ENCODE data around the gene ANKRD6. TPM values are rescaled to one million over a fixed set of nuclear protein-coding genes. Genes with fewer than 3 reads are reported as not detected.

Gene ANKRD6
- total RNA-seq, 2 experiments from 2014 or later: 2.4 to 7.0 TPM

- BruUV-seq (replicated peaks): no TSS peak
- no peak for TF ChIP-seq CTCF (conservative IDR thresholded peaks at IDR 0.05; ENCODE audit: low read length)
- no peak for TF ChIP-seq EZH2phosphoT487 (IDR thresholded peaks at IDR 0.05; ENCODE audit: borderline replicate concordance, low read depth, low read length)
- no peaks in the 10 kb centered on the region for H3K9me2 ChIP-seq (ENCODE audit: insufficient read depth, low read length)
- no peaks in the 10 kb centered on the region for H4K20me1 ChIP-seq (ENCODE audit: insufficient read depth, low read length)
- no peaks in the 10 kb centered on the region for H3K79me2 ChIP-seq (ENCODE audit: insufficient read depth, low read depth, low read length)
- H3K27ac ChIP-seq (ENCODE audit: low read depth, low read length, poor library complexity, severe bottlenecking): no peak overlapping the region
- H2AFZ ChIP-seq (ENCODE audit: low read length): no peak overlapping the region
- H3K4me1 ChIP-seq (ENCODE audit: insufficient read depth, low read length, poor library complexity, severe bottlenecking): no peaks in the 10 kb centered on the region
- ChIA-PET POLR2A (interaction anchor here (0.6 to 0.8 kb wide), 2 partner anchors 9 to 43 kb away, joined by 3 to 4 read pairs; no protein-coding TSS in a partner anchor), CTCF (ENCODE audit: unreplicated experiment) (interaction anchor here (0.6 kb wide), 1 partner anchor 19 kb away, joined by 3 read pairs; no protein-coding TSS in a partner anchor)
- H3K9me3 ChIP-seq (ENCODE audit: low read length): no peaks in the 10 kb centered on the region
- DNase-seq (ENCODE audit: low spot score): no peak
- no peaks in the 10 kb centered on the region for H3K36me3 ChIP-seq (ENCODE audit: insufficient read depth, low read length)
- no peak overlapping the region for H3K4me3 ChIP-seq (ENCODE audit: low read depth, low read length, poor library complexity, severe bottlenecking)
- intact Hi-C loops (cut with micrococcal nuclease; ENCODE audit: unreplicated experiment): no loop called here
- no peak overlapping the region for H3K4me2 ChIP-seq (ENCODE audit: low read length)
Observed at GRCh38 chr6:89584539-89584938, 151.6 kb downstream of the ANKRD6 start.

GRCh38 chr6:89585154-89585553, 152.2 kb downstream of the ANKRD6 start:
- intact Hi-C loops (cut with micrococcal nuclease; ENCODE audit: unreplicated experiment): no loop called here
- CTCF ChIA-PET (ENCODE audit: unreplicated experiment): interaction anchor here (0.6 kb wide), 1 partner anchor 18 kb away, joined by 3 read pairs; no protein-coding TSS in a partner anchor
- TF ChIP-seq CTCF (conservative IDR thresholded peaks at IDR 0.05; ENCODE audit: low read length) (no peak), EZH2phosphoT487 (IDR thresholded peaks at IDR 0.05; ENCODE audit: borderline replicate concordance, low read depth, low read length) (no peak)
- BruUV-seq (replicated peaks): no TSS peak
- no peaks in the 10 kb centered on the region for H3K4me1 ChIP-seq (ENCODE audit: insufficient read depth, low read length, poor library complexity, severe bottlenecking)
- H3K9me2 ChIP-seq (ENCODE audit: insufficient read depth, low read length): no peaks in the 10 kb centered on the region
- no peaks in the 10 kb centered on the region for H4K20me1 ChIP-seq (ENCODE audit: insufficient read depth, low read length)
- H2AFZ ChIP-seq (ENCODE audit: low read length): no peak overlapping the region
- POLR2A ChIA-PET: interaction anchor here (0.8 to 1.2 kb wide), 2 partner anchors 8 to 62 kb away, joined by 3 to 4 read pairs; no protein-coding TSS in a partner anchor
- no peak overlapping the region for H3K4me3 ChIP-seq (ENCODE audit: low read depth, low read length, poor library complexity, severe bottlenecking)
- H3K36me3 ChIP-seq (ENCODE audit: insufficient read depth, low read length): no peaks in the 10 kb centered on the region
- no peaks in the 10 kb centered on the region for H3K79me2 ChIP-seq (ENCODE audit: insufficient read depth, low read depth, low read length)
- no peak overlapping the region for H3K4me2 ChIP-seq (ENCODE audit: low read length)
- no peak for DNase-seq (ENCODE audit: low spot score)
- no peak overlapping the region for H3K27ac ChIP-seq (ENCODE audit: low read depth, low read length, poor library complexity, severe bottlenecking)
- H3K9me3 ChIP-seq (ENCODE audit: low read length): no peaks in the 10 kb centered on the region

- no TSS peak for BruUV-seq (replicated peaks)
- ChIA-PET POLR2A (no interaction called here), CTCF (ENCODE audit: unreplicated experiment) (no interaction called here)
- H3K36me3 ChIP-seq (ENCODE audit: insufficient read depth, low read length): no peaks in the 10 kb centered on the region
- H3K9me2 ChIP-seq (ENCODE audit: insufficient read depth, low read length): no peaks in the 10 kb centered on the region
- no peak overlapping the region for H2AFZ ChIP-seq (ENCODE audit: low read length)
- H3K4me2 ChIP-seq (ENCODE audit: low read length): no peak overlapping the region
- no peaks in the 10 kb centered on the region for H3K9me3 ChIP-seq (ENCODE audit: low read length)
- no peak overlapping the region for H3K4me3 ChIP-seq (ENCODE audit: low read depth, low read length, poor library complexity, severe bottlenecking)
- intact Hi-C loops (cut with micrococcal nuclease; ENCODE audit: unreplicated experiment): no loop called here
- H4K20me1 ChIP-seq (ENCODE audit: insufficient read depth, low read length): no peaks in the 10 kb centered on the region
- no peak overlapping the region for H3K27ac ChIP-seq (ENCODE audit: low read depth, low read length, poor library complexity, severe bottlenecking)
- no peak for DNase-seq (ENCODE audit: low spot score)
- TF ChIP-seq EZH2phosphoT487 (IDR thresholded peaks at IDR 0.05; ENCODE audit: borderline replicate concordance, low read depth, low read length) (no peak), CTCF (conservative IDR thresholded peaks at IDR 0.05; ENCODE audit: low read length) (no peak)
- H3K4me1 ChIP-seq (ENCODE audit: insufficient read depth, low read length, poor library complexity, severe bottlenecking): no peaks in the 10 kb centered on the region
- no peaks in the 10 kb centered on the region for H3K79me2 ChIP-seq (ENCODE audit: insufficient read depth, low read depth, low read length)
Observed at GRCh38 chr6:89589297-89590025, 156.5 kb downstream of the ANKRD6 start.
